Stimulated activated CD4-positive, alpha-beta T cell treated with anti-CD3 and anti-CD28 coated beads, Interleukin-1b, Interleukin-23, amount 100 ng/mL, for 1 hour (primary cell): ENCODE data around the gene PDCD5.
A peak's percentile ranks its signal among the peaks of the same experiment; 100 is the strongest.
"Not testable (repeated sequence)": the region's sequence is repeated elsewhere in the genome, so short reads cannot be mapped to it uniquely, and the experiment has no call there.

ENCODE experiments used
- DNase-seq, 2 donors: peaks; one replicate each; pipeline ENCODE4 v3.0.0-alpha.2; 2020; ENCODE audit warnings: low read depth in 2 of 2

The PDCD5 gene

DNA sequence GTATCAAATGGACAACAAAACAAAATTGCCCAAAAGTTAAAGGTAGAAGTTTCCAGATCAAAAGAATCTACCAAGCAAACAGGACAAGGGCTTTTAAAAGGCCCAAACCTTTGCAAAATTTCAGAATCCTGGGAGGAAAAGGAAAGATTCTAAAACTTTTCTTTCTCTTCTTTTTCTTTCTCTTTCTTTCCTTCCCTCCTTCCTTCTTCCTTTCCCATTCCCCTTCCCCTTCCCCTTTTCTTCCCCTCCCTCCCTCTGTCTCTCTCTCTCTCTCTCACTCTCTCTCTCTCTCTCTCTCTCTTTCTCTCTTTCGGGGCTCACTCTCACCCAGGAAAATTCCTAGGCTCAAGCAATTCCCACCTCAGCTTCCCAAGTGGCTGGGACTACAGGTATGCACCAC is 4.2 kb upstream of the PDCD5 start:
- no peak for DNase-seq

- DNase-seq, result no peak
Observed at GRCh38 chr19:32580353-32580900, 563 bp upstream of the PDCD5 start.

GRCh38 chr19:32581705-32582179 is 752 bp downstream of the PDCD5 start:
- no peak for DNase-seq

DNA sequence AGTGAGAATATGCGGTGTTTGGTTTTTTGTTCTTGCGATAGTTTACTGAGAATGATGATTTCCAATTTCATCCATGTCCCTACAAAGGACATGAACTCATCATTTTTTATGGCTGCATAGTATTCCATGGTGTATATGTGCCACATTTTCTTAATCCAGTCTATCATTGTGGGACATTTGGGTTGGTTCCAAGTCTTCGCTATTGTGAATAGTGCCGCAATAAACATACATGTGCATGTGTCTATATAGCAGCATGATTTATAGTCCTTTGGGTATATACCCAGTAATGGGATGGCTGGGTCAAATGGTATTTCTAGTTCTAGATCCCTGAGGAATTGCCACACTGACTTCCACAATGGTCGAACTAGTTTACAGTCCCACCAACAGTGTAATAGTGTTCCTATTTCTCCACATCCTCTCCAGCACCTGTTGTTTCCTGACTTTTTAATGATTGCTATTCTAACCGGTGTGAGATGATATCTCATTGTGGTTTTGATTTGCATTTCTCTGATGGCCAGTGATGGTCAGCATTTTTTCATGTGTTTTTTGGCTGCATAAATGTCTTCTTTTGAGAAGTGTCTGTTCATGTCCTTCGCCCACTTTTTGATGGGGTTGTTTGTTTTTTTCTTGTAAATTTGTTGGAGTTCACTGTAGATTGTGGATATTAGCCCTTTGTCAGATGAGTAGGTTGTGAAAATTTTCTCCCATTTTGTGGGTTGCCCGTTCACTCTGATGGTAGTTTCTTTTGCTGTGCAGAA is 6.9 kb downstream of the PDCD5 start:
- DNase-seq, result not testable (repeated sequence)

GRCh38 chr19:32594021-32594420 is 13.0 kb downstream of the PDCD5 start:
- no peak for DNase-seq

GRCh38 chr19:32595491-32595890 is 14.5 kb downstream of the PDCD5 start:
- DNase-seq, result no peak

DNA sequence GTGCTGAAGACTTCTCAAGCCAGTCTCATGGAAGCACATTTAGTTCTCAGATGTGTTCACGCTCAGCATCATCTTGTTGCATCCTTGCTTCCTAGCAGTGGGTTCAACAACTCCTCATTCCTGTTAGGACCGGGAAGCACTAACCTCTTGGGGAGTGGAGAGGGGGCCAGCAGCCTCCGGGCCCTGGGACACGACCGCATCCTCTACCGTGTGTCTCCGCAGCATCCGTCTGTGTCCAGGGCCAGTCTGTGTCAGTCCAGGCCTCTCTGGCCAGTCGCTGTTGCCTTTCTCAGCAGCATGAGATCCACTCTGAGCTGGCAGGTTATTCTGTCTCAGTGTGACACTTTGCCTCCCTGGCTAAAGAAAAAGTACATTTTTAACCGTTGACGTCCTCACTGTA is 17.0 kb downstream of the PDCD5 start:
- no peak for DNase-seq

DNA sequence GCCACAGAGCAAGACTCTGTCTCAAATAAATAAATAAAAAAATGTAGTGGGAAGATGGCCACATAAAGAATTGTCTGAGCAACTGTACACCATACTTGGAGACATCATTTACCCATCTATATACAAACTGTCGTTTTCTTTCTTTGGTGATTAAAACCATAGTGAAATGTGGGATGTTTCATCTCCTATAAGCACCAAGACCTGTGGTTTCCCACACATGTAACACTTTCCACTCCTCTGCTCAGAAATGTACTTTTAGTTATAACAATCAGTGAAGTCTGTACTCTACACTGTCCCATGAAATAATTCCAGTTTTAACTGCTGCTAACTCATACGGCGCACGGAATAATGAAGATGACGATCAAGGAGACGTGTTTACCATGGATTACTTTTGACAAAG is 18.3 kb downstream of the PDCD5 start:
- no peak for DNase-seq

- peak in 1 of 2 donors; percentile 15 for DNase-seq
Observed at GRCh38 chr19:32599736-32600157, 18.8 kb downstream of the PDCD5 start.

GRCh38 chr19:32603961-32604360 is 23.0 kb downstream of the PDCD5 start:
- no peak for DNase-seq

GRCh38 chr19:32605544-32605943 is 24.6 kb downstream of the PDCD5 start:
- no peak for DNase-seq

- no peak for DNase-seq
Observed at GRCh38 chr19:32606289-32606688, 25.3 kb downstream of the PDCD5 start.

DNA sequence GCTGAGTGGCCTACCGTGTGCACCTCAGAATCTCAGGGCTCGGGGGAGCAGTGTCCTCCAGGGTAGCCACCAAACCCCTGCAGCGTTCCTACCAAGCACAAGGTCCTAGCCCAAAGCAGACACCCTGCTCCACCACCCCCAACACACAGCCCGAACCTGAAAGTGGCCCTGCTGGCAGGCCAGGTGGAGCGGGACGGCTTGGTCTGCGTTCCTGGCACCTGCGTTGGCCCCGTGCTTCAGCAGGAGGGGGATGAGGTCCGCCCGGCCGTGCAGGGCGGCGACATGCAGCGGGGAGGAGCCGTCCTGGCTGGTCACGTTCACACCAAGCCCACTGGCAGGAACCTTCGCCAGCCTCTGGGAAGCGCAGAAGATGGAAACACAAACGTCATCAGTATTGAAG is 26.5 kb downstream of the PDCD5 start:
- DNase-seq, result no peak

DNA sequence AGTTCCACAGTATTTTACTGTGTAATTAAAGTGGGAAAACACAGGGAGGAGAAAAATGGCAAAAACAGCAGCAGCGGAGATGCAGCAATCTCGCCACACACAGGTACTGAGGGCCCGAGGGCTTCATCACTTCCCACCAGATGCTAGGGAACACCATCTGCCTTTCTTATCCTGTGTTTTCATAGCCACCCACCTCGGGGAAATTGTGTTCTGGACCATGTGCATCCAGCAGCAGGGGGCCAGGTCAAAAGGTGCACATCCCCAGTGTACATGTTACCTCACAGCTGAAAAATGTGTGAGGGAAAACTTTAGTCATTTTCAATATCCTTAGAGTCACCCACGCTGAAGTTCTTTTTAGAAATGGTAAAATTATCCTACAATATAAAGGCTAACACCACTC is 30.2 kb downstream of the PDCD5 start:
- no peak for DNase-seq

DNA sequence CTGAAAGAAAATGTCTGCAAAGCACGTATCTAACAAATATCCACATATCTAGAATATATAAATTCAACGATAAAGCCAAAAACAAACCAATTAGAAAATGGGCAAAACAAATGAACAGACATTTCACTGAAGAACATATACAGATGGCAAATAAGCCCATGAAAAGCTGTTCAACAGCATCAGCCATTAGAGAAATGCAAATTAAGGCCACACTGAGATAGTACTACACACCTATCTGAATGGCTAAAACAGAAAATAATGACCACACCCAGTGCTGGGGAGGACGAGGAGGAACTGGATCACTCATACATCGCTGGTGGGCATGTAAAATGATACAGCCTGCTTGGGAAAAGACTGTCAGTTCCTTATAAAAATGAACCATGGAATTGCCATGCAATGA is 32.0 kb downstream of the PDCD5 start:
- DNase-seq, result no peak

DNA sequence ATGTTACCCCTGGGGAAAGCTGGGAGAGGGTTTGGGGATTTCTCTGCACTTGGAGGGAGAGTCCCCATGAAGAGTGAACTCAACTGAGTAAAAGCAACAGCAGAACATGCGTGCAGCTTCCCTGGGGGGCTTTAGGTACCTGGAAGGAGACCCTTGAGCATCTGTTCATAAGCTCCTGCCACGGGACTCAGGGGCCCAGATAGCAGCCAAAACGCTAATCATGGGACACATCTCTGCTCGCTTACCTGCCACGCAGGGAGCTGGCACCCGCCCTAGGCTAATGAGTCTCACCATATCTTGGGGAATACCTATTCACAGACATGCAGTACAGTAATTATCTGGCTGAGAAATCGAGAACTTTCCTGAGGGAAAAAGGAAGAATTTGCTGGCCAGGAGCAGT is 33.9 kb downstream of the PDCD5 start:
- DNase-seq, result no peak

GRCh38 chr19:32615569-32615968 is 34.6 kb downstream of the PDCD5 start:
- no peak for DNase-seq

DNA sequence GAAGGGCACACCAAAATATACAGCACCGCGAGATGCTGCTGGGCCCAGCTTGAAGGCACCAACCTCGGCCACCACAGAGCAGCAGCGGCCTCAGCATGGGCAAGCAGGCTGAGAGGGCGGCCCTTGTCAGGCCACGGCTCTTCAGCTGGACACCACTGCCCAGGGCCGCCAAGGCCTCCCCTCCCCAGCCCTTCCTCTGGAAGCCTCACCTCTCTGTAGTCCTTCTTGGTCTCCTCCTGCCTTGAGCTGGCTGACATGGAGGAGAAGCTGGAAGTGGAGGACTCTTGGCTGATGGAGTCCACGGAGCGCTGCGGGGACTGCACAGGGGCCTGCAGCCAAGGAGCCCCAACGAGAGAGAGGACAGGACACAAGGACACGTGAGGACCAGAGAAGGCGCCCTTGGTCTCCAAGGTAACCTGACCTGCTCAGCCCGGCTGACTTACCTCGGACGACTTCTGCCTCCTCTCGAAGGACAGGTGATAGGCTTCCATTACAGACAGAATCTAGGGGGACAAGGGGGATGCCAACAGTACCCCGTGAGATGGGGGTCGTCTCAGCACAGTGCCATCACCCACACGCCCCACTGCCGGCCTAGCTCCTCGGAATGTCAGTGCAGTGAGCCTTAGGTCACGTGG is 38.2 kb downstream of the PDCD5 start:
- DNase-seq, result no peak

GRCh38 chr19:32622002-32622401 is 41.0 kb downstream of the PDCD5 start:
- no peak for DNase-seq

DNA sequence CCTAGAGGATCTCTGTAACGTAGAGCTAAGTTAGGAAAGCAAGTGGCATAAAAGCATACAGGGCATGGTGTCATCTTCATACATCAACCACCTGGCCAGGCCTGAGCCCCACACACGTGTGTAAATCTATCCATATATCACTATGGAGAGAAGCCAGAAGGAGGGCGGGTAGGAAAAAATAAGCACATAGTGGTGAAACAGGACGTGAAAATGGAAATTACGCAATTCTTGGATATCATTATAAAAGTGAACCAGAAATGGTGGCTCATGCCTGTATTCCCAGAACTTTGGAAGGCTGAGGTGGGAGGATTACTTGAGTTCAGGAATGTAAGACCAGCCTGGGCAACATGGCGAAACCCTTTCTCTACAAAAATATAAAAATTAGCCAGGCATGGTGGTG is 43.4 kb downstream of the PDCD5 start:
- DNase-seq, result no peak

GRCh38 chr19:32626969-32627368 is 46.0 kb downstream of the PDCD5 start:
- no peak for DNase-seq

DNA sequence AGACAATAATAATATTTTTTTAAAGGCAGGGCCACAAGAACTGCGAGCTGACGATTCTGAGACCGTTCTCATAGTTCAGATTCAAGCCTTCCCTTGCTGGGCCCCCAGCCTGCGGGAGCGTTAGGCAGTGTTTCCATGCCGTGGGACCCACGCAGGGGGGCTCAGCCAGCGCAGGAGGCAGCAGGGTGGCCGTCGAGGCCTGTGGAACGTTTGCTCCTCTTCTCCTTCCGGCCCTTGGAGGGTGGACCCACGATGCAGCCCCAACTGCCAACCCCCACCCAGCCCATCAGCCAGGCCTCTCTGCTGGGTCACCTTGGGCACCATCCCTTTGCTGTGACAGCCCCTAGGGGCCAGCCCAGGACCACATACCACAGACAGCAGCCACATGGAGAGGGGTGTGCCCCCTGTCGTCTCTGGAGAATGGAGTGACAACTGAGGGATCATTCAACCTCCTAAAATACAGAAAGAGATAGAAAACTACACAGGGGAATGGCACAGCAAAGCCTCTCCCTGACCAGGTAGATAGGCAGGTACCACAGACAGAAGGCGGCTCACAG is 46.8 kb downstream of the PDCD5 start:
- DNase-seq, result no peak

DNA sequence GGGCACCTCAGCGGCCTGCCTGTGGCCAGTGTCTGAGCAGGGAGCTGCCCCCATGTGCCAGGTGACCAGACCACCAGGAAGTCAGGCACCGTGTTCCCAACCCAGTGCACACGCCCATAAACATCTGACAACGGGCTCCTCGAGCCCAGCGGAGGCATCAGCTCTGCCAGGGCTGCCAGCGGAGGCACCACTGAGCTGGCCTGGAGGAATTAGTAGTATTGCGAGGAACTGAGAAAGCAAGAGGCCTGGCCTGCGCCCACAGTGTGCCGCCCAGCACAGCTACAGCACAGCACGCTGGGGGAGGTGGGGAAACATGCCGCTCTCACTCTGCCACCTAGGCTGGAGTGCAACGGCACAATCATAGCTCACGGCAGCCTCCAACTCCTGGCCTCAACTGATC is 49.3 kb downstream of the PDCD5 start:
- DNase-seq, result no peak
